Brain microvascular endothelial cell (primary cell): Measurements from ENCODE around the gene CRLF3.
A peak's percentile ranks its signal among the peaks of the same experiment; 100 is the strongest.
"Not testable (repeated sequence)": the region's sequence is repeated elsewhere in the genome, so short reads cannot be mapped to it uniquely, and the experiment has no call there.

ENCODE experiments used
- DNase-seq: peaks from one replicate; pipeline ENCODE4 v3.0.0-alpha.2; 2020
- H3K27ac ChIP-seq: fragments of 250-450 bp; sonication (Bioruptor Pico); 2 replicates; pipeline ENCODE4 v1.5.1; 2020; ENCODE audit warnings: mild to moderate bottlenecking, moderate library complexity
- H3K27me3 ChIP-seq: fragments of 250-450 bp; sonication (Bioruptor Pico); replicated peaks from 2 replicates; pipeline ENCODE4 v1.5.1; 2020; ENCODE audit warnings: mild to moderate bottlenecking
- H3K36me3 ChIP-seq: fragments of 250-450 bp; sonication (Bioruptor Pico); replicated peaks from 2 replicates; pipeline ENCODE4 v1.5.1; 2020; ENCODE audit warnings: mild to moderate bottlenecking
- H3K4me3 ChIP-seq: 2 replicates; pipeline ENCODE4 v1.5.1; 2011; ENCODE audit warnings: low read depth, mild to moderate bottlenecking, control low read depth, low read length, moderate library complexity
- CTCF ChIP-seq: IDR thresholded peaks from 2 replicates; pipeline ENCODE4 v1.5.1; 2011; ENCODE audit warnings: low read depth, mild to moderate bottlenecking, moderate library complexity, low read length, control low read depth, inconsistent platforms; ENCODE audit errors: missing control alignments
- in situ Hi-C: cut with HindIII; loops from 2 replicates; pipeline ENCODE4 v1.10.0; 2017; ENCODE audit warnings: low sequenced_read_pairs, low pct_ligation_motif_present

Gene CRLF3

GRCh38 chr17:30831257-30831656 lies 6.8 kb upstream of the CRLF3 start:
- H3K36me3 ChIP-seq = no peaks in the 10 kb centered on the region
- no peak for TF ChIP-seq CTCF
- no peak for DNase-seq
- no peak overlapping the region for H3K27ac ChIP-seq
- no peaks in the 10 kb centered on the region for H3K27me3 ChIP-seq
- in situ Hi-C loops = no loop called here
- peak overlapping the region; percentile 98 for H3K4me3 ChIP-seq

DNA sequence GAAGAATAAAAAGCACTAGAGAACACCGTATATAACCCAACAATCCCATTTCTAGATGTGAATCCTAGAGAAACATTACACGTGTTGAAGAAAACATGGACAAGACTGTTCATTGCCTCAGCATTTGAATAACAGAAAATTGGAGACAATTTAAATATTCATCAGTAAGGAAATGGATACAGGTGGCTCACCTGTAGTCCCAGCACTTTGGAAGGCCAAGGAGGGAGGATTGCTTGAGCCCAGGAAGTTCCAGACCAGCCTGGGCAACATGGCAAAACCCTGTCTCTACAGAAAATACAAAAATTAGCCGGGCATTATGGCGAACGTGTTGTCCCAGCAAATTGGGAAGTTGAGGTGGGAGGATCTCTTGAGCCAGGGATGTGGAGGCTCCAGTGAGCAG lies 4.5 kb upstream of the CRLF3 start:
- no peak for TF ChIP-seq CTCF
- Histone ChIP-seq H3K36me3 (no peaks in the 10 kb centered on the region), H3K4me3 (no peak overlapping the region), H3K27me3 (no peaks in the 10 kb centered on the region), H3K27ac (no peak overlapping the region)
- in situ Hi-C loops = no loop called here
- DNase-seq = no peak

DNA sequence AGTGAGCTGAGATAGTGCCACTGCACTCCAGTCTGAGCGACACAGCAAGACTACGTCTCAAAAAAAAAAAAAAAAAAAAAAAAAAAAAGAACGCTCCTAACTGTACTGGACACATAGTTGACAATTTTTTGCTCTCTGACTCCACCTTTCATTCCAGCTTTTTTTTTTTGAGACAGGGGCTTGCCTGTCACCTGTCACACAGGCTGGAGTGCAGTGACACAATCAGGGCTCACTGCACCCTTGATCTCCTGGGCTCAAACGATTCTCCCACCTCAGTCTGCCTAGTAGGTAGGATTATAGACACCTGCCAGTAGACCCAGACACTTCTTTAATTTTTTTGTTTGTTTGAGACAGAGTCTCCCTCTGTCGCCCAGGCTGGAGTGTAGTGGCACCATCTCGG lies 2.6 kb upstream of the CRLF3 start:
- no peak for TF ChIP-seq CTCF

DNA sequence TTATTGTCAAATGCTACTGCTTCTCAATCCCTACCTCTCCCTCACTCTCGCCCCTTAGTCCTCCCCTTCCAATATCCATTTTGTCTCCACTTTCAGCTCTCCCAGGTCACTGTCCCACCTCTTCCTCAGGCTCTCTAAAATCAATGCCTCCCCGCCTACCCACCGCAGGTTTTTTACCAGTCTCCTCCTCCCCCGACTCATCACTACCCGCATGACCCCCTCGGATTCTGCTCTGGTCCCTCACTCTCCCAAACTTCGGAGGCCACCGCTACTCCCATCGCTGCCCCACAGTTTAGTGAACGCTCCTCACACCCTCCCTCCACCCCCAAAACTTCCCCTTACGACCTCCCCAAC lies 513 bp downstream of the CRLF3 start:
- no peak for TF ChIP-seq CTCF
- H3K27ac ChIP-seq = peak overlapping the region; percentile 62
- peak overlapping the region; percentile 91 for H3K4me3 ChIP-seq
- H3K36me3 ChIP-seq = no peaks in the 10 kb centered on the region
- H3K27me3 ChIP-seq = no peaks in the 10 kb centered on the region
- no peak for DNase-seq
- in situ Hi-C loops = no loop called here

More for the DNA sequence above, 2.6 kb upstream of the CRLF3 start:
- Histone ChIP-seq H3K27me3 (no peaks in the 10 kb centered on the region), H3K4me3 (no peak overlapping the region), H3K27ac (no peak overlapping the region), H3K36me3 (no peaks in the 10 kb centered on the region)
- in situ Hi-C loops = no loop called here
- DNase-seq = no peak

DNA sequence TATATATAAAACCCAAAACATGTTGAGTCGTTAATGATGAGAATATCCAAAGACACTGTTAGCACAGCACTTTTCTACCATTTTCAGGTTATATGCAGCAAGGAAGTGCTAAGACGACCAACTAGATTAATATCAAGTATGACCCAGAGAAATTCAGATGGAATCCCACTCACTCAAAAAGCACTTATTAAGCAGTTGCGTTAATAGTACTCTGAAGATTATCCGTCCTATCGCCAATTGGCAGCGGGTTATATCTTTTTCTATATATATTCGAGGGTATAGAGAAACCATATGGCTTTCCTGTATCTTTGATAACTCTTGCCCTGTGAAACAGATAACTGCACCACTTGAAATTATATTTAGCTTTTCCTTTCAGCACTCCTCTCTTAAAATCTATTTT lies 1.1 kb downstream of the CRLF3 start:
- in situ Hi-C loops = no loop called here

DNA sequence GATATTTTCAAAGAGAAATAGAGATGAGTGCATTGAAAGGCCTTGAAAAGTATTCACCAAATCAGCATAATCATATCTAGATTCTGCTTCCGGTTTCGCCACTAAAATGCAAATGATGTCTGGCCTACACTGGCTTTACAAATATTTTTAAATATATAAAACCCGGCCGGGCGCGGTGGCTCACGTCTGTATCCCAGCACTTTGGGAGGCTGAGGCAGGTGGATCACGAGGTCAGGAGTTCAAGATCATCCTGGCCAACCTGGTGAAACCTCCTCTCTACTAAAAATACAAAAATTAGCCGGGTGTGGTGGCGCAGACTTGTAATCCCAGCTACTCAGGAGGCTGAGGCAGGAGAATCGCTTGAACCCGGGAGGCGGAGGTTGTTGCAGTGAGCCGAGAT lies 1.6 kb downstream of the CRLF3 start:
- H3K27ac ChIP-seq, in situ Hi-C loops, H3K27me3 ChIP-seq, DNase-seq, H3K36me3 ChIP-seq, H3K4me3 ChIP-seq: not testable (repeated sequence)

More for the DNA sequence above, 1.1 kb downstream of the CRLF3 start:
- Histone ChIP-seq H3K36me3 (no peaks in the 10 kb centered on the region), H3K27ac (no peak overlapping the region), H3K27me3 (no peaks in the 10 kb centered on the region), H3K4me3 (peak overlapping the region; percentile 91)
- DNase-seq = no peak
- TF ChIP-seq CTCF = no peak
